Liver (tissue), 9 donors: Measurements from ENCODE around the gene PPP2R2B. TPM values are rescaled to one million over a fixed set of nuclear protein-coding genes. Genes with fewer than 3 reads are reported as not detected.

Experiments used
- DNase-seq: peaks from one replicate; pipeline ENCODE4 v3.0.0-alpha.2; 2017; ENCODE audit warnings: low spot score
- H3K27ac ChIP-seq, 2 donors: one replicate each; pipeline ENCODE4 v1.7.0; 2013; ENCODE audit warnings: inconsistent platforms in 2 of 2, low read length in 2 of 2, control low read depth in 1 of 2, low read depth in 1 of 2, mild to moderate bottlenecking in 1 of 2
- H3K27me3 ChIP-seq, 4 donors: one replicate each; pipeline versions ENCODE4 v1.6.1 to v1.7.0; 2013; ENCODE audit warnings: low read length in 3 of 4, inconsistent platforms in 1 of 4, mild to moderate bottlenecking in 1 of 4, moderate library complexity in 1 of 4; ENCODE audit not compliant: control insufficient read depth in 4 of 4, insufficient read depth in 4 of 4
- H3K36me3 ChIP-seq, 4 donors: one replicate each; pipeline versions ENCODE4 v1.6.1 to v1.7.0; 2013; ENCODE audit warnings: low read length in 3 of 4, mild to moderate bottlenecking in 3 of 4, low read depth in 1 of 4, moderate library complexity in 1 of 4; ENCODE audit not compliant: control insufficient read depth in 4 of 4, insufficient read depth in 3 of 4
- H3K4me1 ChIP-seq, 4 donors: one replicate each; pipeline versions ENCODE4 v1.6.1 to v1.7.0; 2013; ENCODE audit warnings: low read length in 3 of 4, mild to moderate bottlenecking in 3 of 4, moderate library complexity in 1 of 4; ENCODE audit not compliant: control insufficient read depth in 4 of 4, insufficient read depth in 4 of 4
- H3K4me3 ChIP-seq, 3 donors: one replicate each; pipeline versions ENCODE4 v1.6.1 to v1.7.0; 2013; ENCODE audit warnings: low read length in 3 of 3, control low read depth in 1 of 3, low read depth in 1 of 3, mild to moderate bottlenecking in 1 of 3
- H3K9ac ChIP-seq, 2 donors: one replicate each; pipeline ENCODE4 v1.7.0; 2013; ENCODE audit warnings: low read length in 2 of 2, mild to moderate bottlenecking in 2 of 2, moderate library complexity in 2 of 2, control low read depth in 1 of 2, low read depth in 1 of 2
- H3K9me3 ChIP-seq, 4 donors: one replicate each; pipeline versions ENCODE4 v1.6.1 to v1.7.0; 2013; ENCODE audit warnings: low read length in 3 of 4; ENCODE audit not compliant: control insufficient read depth in 4 of 4
- CTCF ChIP-seq: fragments of 150-350 bp; IDR thresholded peaks from 2 replicates; pipeline ENCODE4 v1.5.1; 2017; ENCODE audit warnings: improper control_type of control experiment, low read depth, low read length; ENCODE audit not compliant: missing input control
- EGR1 ChIP-seq, 2 donors: IDR thresholded peaks; 2 replicates each; pipeline ENCODE4 v1.6.1; 2016 to 2018; ENCODE audit warnings: antibody characterized with exemption in 2 of 2, low read depth in 2 of 2
- FOXA1 ChIP-seq: IDR thresholded peaks from 2 replicates; pipeline ENCODE4 v1.6.1; 2016; ENCODE audit warnings: antibody characterized with exemption
- GABPA ChIP-seq, 2 donors: IDR thresholded peaks in 1 of 2; conservative IDR thresholded peaks in 1 of 2; 2 replicates each; pipeline ENCODE4 v1.6.1; 2016; ENCODE audit warnings: antibody characterized with exemption in 2 of 2, mild to moderate bottlenecking in 1 of 2, moderate library complexity in 1 of 2
- HNF4G ChIP-seq: IDR thresholded peaks from 2 replicates; pipeline ENCODE4 v1.6.1; 2016; ENCODE audit warnings: antibody characterized with exemption
- JUND ChIP-seq, 2 donors: IDR thresholded peaks; 2 replicates each; pipeline ENCODE4 v1.6.1; 2016; ENCODE audit warnings: antibody characterized with exemption in 2 of 2
- NR2F2 ChIP-seq: IDR thresholded peaks from 2 replicates; pipeline ENCODE4 v1.6.1; 2016; ENCODE audit warnings: antibody characterized with exemption
- REST ChIP-seq: IDR thresholded peaks from 2 replicates; pipeline ENCODE4 v1.6.1; 2016; ENCODE audit warnings: antibody characterized with exemption, mild to moderate bottlenecking
- RXRA ChIP-seq, 2 donors: IDR thresholded peaks; 2 replicates each; pipeline ENCODE4 v1.6.1; 2017 to 2018; ENCODE audit warnings: antibody characterized with exemption in 2 of 2, mild to moderate bottlenecking in 1 of 2
- SP1 ChIP-seq: IDR thresholded peaks from 2 replicates; pipeline ENCODE4 v1.6.1; 2018; ENCODE audit warnings: antibody characterized with exemption, mild to moderate bottlenecking
- TAF1 ChIP-seq: conservative IDR thresholded peaks from 2 replicates; pipeline ENCODE4 v1.6.1; 2016; ENCODE audit warnings: antibody characterized with exemption, mild to moderate bottlenecking
- ZBTB33 ChIP-seq: IDR thresholded peaks from 2 replicates; pipeline ENCODE4 v1.6.1; 2016; ENCODE audit warnings: antibody characterized with exemption
- WGBS: extraction: QIAGEN DNeasy Blood & Tissue Kit; methylation state at CpG from one replicate; pipeline ENCODE4 v1.1.7; 2013; 5-methylcytosine and 5-hydroxymethylcytosine counted together
- polyA plus RNA-seq, 2 donors: library from polyadenylated mRNA; stranded (reverse) in 1 of 2; unstranded in 1 of 2; fragments of 200-250 nt in 1 of 2; fragments of >200 nt in 1 of 2; fragmentation: Nextera tagmentation in 1 of 2; extraction: Ambion mirVana in 1 of 2; gene quantifications; one replicate each; pipeline versions ENCODE4 v1.2.1 to v1.2.3, GENCODE V29; 2013 to 2015
- total RNA-seq, 2 donors: library from RNA; depleted of rRNA; stranded (reverse); fragments of >200 nt; gene quantifications; one replicate each; pipeline ENCODE4 v1.2.3, GENCODE V29; 2014
- donor health status: healthy.
- donor health status: healthy.
- donor health status: healthy.
- donor health status: healthy.
- donor health status: healthy.

Gene PPP2R2B
- total and polyA plus RNA-seq, 4 donors: 0.15 to 6.3 (median 0.40) TPM

- no peak for TF ChIP-seq REST
- no peak for TF ChIP-seq RXRA (IDR thresholded peaks at IDR 0.05)
- no peak for TF ChIP-seq NR2F2
- no peak for TF ChIP-seq CTCF
- TF ChIP-seq FOXA1: no peak
These were observed 122.8 kb downstream of the PPP2R2B start (continued) for GRCh38 chr5:146755793-146756192.

- Histone ChIP-seq H3K4me1 (no peaks in the 10 kb centered on the region), H3K27ac (no peak overlapping the region), H3K9me3 (no peaks in the 10 kb centered on the region), H3K36me3 (no peaks in the 10 kb centered on the region), H3K4me3 (no peak overlapping the region), H3K27me3 (no peaks in the 10 kb centered on the region), H3K9ac (no peak overlapping the region)
- no peak for TF ChIP-seq REST
- TF ChIP-seq FOXA1: no peak
- no peak for TF ChIP-seq EGR1 (IDR thresholded peaks at IDR 0.05; ENCODE audit: low read depth in 2 of 2)
- TF ChIP-seq HNF4G: no peak
- TF ChIP-seq RXRA (IDR thresholded peaks at IDR 0.05): no peak
- no peak for TF ChIP-seq TAF1
- no peak for DNase-seq
These were observed 123.9 kb downstream of the PPP2R2B start for GRCh38 chr5:146754621-146755020.

GRCh38 chr5:146753641-146754040 is 124.9 kb downstream of the PPP2R2B start:
- Histone ChIP-seq H3K4me1 (no peaks in the 10 kb centered on the region), H3K27ac (no peak overlapping the region), H3K27me3 (no peaks in the 10 kb centered on the region), H3K36me3 (no peaks in the 10 kb centered on the region), H3K9me3 (no peaks in the 10 kb centered on the region), H3K9ac (no peak overlapping the region), H3K4me3 (no peak overlapping the region)
- TF ChIP-seq GABPA (IDR thresholded peaks at IDR 0.05 in 1 of 2, conservative IDR thresholded peaks at IDR 0.05 in 1 of 2) (no peak), FOXA1 (no peak), NR2F2 (no peak), JUND (IDR thresholded peaks at IDR 0.05) (no peak), SP1 (no peak), ZBTB33 (no peak)
- DNase-seq: no peak
- 78% methylated on average over 2 of the region's 2 CpGs for WGBS
